NCI-H187 treated with DMSO at 0.1 percent for 48 hours (cell line): Measurements from ENCODE around the gene TGM5.
"Not testable (repeated sequence)": the region's sequence is repeated elsewhere in the genome, so short reads cannot be mapped to it uniquely, and the experiment has no call there.

ENCODE experiments used
- DNase-seq: peaks from one replicate; lab custom pipeline; 2025; lab: John Stamatoyannopoulos, UW

Gene TGM5

GRCh38 chr15:43244092-43244491 is 22.6 kb downstream of the TGM5 start:
- DNase-seq = no peak

DNA sequence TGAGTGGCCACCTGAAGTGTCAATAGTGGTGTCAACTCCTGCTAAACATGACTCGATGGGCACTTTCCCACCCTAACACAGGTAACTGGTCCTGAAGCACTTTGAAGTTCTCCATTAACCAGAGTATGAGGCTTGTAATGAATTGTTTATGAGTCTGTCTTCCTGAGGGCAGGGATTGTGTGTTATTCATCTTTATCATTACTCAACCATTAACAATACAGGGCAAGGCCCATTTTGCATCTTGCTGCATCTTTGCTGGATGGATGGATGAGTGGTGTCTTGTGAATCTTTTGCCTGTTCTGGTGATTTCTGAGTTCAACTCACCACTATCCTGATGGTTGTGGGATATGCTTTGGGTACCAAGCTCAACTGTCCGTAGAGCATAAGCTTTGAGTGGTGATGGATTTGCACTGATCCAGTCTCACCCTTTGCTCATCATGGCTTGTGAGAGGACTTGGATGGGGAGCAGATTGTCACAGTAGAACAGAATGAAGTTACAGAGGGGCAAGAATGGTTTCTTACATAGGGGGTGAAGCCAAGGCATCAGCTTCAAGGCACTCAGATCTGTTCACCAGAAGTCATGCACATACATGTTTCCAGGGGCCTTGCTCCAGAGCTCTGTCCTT is 23.6 kb downstream of the TGM5 start:
- no peak for DNase-seq

DNA sequence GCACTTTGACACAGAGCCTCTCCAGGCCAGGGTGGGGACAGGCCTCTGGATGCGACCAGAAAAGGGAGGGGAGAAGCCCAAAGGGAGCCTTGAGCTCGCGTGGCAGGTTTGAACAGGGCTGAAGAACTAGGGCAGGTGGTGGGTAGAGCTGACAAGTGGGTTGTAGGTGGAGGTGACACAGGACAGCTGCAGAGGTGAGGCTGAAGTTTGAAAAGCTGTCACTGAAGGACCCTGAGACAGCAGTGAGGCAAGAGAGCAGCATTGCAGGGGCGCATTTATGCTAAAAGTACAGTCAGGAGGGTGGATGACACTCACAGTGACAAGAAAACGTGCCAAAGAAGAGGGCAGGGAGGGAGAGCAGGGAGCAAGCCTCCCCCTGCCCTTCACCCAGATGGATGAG is 24.1 kb downstream of the TGM5 start:
- DNase-seq = no peak

DNA sequence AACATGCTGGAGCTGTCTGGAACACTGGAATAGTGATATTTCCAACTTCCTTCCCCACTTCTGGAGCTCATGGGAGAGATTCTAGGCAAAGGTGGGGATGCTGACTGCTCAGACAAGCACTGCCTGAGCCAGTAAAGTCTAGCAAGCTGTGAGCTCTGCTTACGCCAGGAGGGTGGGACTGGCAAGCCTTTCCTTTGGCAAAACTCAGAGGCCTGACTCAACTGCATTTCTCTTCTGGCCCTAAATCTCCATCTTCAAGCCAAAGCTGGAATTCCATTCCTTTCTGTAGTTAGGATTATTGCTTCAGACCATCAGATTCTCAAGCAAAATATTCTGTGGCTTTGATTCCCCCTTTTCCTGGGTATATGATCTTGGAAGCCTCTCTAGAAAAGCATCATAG is 25.6 kb downstream of the TGM5 start:
- no peak for DNase-seq

DNA sequence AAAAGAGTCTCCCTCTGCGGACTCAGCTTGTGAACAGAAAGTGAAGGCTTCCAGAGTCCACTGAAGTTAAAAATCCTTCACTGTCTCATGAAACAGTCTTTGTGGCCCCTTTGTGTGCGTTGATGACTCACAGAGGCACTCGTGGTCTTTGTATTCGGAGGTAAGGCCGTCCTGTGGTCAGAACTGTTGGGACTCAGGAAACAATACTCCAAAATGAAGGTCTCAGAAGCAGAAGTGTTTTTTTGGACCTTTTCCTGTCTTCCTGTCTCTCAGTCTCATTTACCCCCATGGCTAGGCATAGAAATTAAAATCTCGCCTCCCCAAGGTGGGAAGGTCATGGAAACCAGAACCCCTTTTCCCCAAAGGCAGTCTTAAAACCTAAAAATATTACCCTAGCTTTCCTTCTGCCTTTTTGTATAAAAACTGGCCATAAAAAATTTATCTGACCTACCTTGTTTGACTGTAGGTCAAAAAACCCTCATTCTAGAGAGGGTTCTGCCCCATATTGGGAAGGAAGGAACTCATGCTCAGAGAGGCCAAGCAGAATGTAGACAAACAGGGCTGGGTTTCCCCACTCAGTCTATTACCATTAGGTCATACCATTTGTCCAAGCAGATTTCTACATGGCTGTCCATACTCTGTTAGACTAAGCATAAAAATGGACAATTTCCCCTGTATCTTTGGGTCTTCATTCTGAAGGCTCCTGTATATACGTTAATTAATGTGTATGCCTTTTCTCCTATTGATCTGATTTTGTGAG is 26.8 kb downstream of the TGM5 start:
- DNase-seq = no peak

- no peak for DNase-seq
These were observed 28.0 kb downstream of the TGM5 start for GRCh38 chr15:43238671-43239131.

DNA sequence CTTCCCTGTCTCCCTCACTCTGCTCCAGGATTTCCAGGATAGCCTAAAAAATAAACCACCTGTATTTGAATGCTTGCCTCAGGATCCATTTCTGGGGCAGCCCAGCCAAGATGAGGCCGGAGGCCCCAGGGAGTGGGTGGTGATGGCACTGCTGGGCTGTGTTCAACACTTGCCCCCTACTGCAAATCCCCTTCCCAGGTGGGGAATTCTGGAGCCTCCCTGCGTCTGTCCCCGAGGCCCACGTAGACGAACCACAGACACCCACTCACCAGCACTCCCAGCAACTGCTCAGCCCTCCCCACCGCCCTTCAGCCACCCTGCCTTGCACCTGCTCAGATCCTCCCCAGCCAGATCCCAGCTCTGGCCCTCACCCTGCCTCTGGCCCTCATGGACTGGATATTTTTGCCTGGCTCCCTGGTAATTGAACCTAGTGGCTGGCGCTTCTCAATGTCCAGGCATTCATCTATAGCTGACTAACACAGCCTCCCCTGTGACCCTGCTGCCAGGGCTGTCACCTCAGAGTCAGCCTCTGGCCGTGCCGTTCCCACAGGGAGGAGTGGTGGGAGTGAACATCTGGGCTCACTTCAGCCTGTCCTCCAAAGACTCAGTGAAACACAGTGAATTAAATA is 28.8 kb downstream of the TGM5 start:
- no peak for DNase-seq

- no peak for DNase-seq
These were observed 31.2 kb downstream of the TGM5 start for GRCh38 chr15:43235536-43235935.

- no peak for DNase-seq
These were observed 34.3 kb downstream of the TGM5 start for GRCh38 chr15:43232289-43232874.

DNA sequence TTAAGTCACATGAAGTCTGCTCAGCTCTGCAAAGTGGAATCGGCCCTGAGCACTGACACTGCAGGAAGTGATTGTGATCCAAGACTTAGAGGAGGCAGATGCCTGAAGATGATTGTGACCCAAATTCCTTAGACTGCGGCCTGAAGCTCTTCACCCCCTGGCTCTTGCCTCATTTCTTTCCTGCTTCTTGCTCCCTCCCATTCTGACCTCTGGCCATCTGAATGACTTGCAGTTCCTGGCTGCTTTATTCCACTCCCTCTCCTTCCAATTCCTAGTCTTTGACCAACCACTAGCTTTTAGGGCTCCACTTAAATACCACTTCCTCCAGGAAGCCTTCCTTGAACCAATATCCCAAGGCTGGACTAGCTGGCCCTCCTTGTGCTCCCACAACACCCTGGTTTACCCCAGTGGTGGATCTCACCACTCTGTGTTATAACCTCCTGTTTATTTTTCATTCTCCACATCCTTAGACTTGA is 36.0 kb downstream of the TGM5 start:
- DNase-seq = no peak

- no peak for DNase-seq
These were observed 36.8 kb downstream of the TGM5 start for GRCh38 chr15:43229977-43230376.

DNA sequence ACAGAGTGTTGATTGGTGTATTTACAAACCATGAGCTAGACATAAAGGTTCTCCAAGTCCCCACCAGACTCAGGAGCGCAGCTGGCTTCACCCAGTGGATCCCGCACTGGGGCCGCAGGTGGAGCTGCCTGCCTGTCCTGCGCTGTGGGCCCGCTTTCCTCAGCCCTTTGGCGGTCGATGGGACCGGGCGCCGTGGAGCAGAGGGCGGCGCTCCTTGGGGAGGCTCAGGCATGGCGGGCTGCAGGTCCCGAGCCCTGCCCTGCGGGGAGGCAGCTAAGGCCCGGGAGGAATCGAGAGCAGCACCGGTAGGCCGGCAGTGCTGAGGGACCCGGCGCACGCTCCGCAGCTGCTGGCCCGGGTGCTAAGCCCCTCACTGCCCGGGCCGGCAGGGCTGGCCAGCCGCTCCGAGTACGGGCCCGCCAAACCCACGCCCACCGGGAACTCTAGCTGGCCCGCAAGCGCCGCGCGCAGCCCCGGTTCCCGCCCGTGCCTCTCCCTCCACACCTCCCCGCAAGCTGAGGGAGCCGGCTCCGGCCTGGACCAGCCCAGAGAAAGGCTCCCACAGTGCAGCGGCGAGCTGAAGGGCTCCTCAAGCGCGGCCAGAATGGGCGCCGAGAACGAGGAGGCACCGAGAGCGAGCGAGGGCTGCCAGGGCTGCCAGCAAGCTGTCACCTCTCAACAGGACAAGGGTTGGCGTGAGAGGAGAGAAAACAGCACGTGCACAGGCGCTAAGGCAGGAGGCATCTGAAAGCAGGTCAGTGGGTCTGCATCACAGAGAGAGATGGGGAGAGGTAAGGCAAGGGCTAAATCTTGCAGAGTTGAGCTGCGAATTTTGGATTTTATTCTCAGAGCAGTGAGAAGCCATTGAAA is 40.1 kb downstream of the TGM5 start:
- DNase-seq = no peak

GRCh38 chr15:43225950-43226255 is 40.8 kb downstream of the TGM5 start:
- not testable (repeated sequence) for DNase-seq

- DNase-seq = no peak
These were observed 41.4 kb downstream of the TGM5 start for GRCh38 chr15:43225201-43225949.

DNA sequence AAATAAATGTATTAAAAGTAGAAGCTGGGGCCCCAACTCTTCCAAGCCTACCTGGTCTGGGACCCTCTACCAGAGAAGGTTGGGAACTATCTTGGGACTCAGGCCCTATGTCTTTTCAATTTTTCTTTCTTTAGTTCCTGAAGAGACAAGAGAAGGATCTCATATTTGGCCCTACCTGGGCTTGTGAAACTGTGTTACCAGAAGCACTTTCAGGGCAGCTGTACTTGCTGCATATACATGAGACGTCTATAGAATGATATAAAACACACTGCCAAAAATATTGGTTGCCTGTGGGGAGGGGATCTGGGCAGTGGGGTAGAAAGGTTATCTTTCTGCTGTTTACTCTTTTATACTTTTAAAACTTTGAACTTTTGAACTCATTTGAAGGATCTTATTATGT is 45.3 kb downstream of the TGM5 start:
- DNase-seq = no peak

GRCh38 chr15:43220991-43221403 is 45.7 kb downstream of the TGM5 start, which contains the start of gene EPB42:
Gene EPB42, minus strand, starts transcription at chr15:43221018. Its CDS starts 193 bp downstream, at chr15:43220825.
- no peak for DNase-seq

- DNase-seq = no peak
These were observed 46.5 kb downstream of the TGM5 start for GRCh38 chr15:43219929-43220928.

DNA sequence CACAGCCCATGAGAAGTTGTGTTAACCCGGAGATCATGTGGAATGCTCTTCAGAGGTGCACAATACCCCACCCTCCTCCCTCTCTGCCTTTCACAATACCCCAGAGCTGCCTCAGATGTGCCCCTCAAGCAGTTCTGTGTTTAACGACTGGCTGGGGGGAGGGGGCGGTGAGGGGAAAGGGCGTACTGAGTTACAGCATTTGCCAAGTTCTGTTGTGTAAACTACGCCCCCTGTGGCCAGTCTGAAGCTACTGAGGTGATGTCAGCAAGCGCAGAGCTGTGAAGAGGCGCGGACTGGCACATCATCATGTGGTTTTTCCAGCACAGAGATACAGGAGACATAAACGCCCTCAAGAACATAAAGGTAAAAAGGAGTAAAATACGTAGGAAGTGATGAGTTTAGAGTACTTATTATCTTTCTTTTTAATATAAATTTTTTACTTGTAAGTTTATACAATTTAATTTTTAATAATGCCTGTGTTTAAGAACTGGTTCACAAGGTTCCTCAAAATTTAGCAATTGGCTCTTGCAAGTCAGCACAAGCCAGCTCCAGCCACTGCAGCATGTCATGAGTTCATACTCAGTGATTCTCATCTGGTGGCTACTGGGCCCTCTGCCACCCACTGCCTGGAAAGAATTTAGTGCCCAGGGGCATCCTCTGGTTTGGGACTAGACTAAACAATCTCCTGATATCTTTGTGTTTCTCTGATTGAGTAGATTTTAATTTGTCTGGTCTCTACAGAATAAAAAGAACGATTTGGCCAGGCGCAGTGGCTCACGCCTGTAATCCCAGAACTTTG is 47.6 kb downstream of the TGM5 start:
- DNase-seq = no peak

DNA sequence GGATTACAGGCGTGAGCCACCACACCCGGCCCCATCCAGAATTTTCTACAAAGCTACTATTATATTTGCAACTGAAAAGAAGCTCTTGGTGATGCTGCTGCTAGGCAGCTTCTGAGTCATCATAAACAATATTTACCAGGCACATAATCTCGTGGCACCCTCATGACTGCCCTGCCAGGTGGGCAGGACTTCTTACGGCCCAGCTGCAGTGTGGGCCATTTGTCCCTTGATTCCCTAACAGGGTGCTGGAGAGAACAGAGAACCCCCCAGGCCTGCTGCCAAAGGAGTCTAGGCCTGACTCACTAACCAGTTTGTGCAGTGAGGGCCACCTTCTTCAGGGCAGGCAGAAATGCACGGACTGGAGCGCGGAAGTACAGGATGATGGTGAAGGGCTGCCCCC is 50.8 kb downstream of the TGM5 start:
- no peak for DNase-seq
